Fibroblast of villous mesenchyme (primary cell): ENCODE data around the gene CYP27C1. TPM values are rescaled to one million over a fixed set of nuclear protein-coding genes. Genes with fewer than 3 reads are reported as not detected.
A peak's percentile ranks its signal among the peaks of the same experiment; 100 is the strongest.
"Not testable (repeated sequence)": the region's sequence is repeated elsewhere in the genome, so short reads cannot be mapped to it uniquely, and the experiment has no call there.

Source experiments
- DNase-seq: peaks from one replicate; pipeline ENCODE4 v3.0.0-alpha.2; 2010; ENCODE audit warnings: low read depth
- H3K4me3 ChIP-seq: 2 replicates; pipeline ENCODE4 v1.5.1; 2011; ENCODE audit warnings: low read depth, mild to moderate bottlenecking, low read length
- total RNA-seq: library from RNA; depleted of rRNA; stranded (reverse); fragments of >200 nt; gene quantifications from 2 replicates; pipeline ENCODE4 v1.2.3, GENCODE V29; 2012
- TF ChIP-seq, protein P1 (sequence below): IDR thresholded peaks from 2 replicates; pipeline ENCODE4 v1.5.1; 2012; ENCODE audit warnings: low read depth, mild to moderate bottlenecking, low read length; ENCODE audit not compliant: insufficient read depth

The CYP27C1 gene
- total RNA-seq, 1 donor = under 0.01 TPM

DNA sequence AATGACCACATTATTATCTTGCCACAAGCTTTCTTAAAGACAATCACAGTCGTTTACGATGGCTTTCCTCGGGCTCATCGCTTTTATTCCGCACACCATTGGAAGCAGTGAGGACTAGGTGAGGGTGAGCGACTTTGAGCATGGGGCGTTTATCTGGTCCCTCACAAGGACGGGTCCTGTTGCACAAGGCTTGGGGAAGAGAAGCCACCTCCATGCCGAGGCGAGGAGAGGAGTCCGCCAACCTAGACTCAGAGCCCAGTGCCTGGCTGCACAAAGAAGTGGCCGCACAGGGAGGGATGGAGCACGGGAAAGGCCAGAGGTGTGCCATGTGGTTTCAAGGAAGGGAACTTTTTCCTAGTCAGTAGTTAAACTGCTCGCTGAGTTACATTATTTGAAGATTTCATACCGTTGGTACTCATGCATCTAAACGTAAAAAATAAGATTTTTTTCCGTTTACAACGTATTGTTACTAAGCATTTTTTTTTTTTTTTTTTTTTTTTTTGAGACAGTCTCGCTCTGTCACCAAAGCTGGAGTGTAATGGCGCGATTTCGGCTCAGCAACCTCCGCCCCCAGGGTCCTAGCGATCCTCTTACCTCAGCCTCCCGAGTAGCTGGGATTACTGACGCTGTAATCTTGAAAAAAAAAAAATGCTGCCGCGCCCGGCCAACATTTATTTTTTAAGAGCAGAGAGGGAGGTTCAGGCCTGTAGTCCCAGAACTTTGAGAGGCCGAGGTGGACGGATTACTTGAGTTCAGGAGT is 849 bp upstream of the CYP27C1 start:
- no peak for DNase-seq
- TF ChIP-seq, protein P1, sequence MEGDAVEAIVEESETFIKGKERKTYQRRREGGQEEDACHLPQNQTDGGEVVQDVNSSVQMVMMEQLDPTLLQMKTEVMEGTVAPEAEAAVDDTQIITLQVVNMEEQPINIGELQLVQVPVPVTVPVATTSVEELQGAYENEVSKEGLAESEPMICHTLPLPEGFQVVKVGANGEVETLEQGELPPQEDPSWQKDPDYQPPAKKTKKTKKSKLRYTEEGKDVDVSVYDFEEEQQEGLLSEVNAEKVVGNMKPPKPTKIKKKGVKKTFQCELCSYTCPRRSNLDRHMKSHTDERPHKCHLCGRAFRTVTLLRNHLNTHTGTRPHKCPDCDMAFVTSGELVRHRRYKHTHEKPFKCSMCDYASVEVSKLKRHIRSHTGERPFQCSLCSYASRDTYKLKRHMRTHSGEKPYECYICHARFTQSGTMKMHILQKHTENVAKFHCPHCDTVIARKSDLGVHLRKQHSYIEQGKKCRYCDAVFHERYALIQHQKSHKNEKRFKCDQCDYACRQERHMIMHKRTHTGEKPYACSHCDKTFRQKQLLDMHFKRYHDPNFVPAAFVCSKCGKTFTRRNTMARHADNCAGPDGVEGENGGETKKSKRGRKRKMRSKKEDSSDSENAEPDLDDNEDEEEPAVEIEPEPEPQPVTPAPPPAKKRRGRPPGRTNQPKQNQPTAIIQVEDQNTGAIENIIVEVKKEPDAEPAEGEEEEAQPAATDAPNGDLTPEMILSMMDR = no peak
- H3K4me3 ChIP-seq = no peak overlapping the region

DNA sequence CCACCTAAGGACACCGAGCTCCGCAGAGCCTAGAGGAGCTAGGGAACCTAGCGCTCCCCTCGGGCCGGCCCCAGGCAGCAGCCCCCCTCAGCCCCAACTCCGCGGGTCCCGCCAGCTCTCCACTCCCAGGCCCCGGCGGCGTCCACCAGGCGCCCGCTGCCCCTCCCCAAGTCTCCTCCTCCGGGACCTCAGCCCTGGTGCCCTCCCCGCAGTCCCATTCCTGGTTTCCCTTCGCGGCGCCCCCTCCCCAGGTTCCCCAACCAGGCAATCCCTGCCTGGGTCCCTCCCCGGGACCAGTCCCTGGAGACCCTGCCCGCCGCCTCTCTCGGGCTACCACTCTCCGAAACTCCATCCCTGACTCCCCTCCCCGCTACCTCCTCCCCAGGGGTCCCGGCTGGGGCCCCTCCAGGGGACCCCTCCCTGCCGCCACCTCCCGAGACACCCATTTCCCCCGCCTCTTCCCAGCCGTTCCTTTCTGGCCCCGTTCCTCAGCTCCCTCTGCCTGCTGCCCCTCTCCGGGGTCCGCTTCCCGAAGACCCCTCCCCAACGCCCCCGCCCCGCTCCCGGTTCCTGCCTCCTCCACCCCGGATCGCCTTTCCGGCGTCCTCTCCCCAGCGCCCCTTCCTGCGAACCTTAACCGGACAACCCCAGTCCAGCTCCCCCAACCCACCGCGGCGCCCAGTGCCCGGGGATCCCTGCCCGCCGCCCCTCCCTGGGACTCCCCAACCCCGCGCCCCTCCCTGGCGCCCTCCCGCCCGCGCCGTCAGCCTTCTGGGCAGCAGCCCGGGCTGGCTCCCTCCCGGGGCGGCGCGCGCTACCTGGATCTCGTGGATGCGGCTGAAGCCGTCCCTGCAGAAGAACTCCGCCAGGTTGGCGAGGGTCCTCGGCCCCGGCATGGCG is 678 bp downstream of the CYP27C1 start:
- DNase-seq = no peak
- TF ChIP-seq, protein P1 = no peak
- peak overlapping the region; percentile 51 for H3K4me3 ChIP-seq

DNA sequence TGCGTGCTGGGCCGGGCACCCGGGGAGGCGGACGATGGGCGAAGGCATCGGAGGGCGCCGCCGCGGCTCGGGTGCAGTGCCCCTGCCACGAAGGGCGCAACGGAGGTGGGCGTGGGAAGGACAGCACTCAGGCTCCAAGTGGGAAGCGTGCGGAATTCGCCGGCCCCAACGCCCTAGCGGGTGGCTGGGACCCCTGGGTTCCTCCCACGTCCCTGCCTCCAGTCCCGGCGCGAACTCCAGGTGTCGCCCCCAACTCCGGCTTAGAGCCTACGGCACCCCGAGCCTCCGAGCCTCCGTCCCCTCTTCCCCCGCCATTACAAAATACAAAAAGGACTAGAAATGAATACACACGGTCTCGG is 1.3 kb downstream of the CYP27C1 start:
- DNase-seq = no peak

DNA sequence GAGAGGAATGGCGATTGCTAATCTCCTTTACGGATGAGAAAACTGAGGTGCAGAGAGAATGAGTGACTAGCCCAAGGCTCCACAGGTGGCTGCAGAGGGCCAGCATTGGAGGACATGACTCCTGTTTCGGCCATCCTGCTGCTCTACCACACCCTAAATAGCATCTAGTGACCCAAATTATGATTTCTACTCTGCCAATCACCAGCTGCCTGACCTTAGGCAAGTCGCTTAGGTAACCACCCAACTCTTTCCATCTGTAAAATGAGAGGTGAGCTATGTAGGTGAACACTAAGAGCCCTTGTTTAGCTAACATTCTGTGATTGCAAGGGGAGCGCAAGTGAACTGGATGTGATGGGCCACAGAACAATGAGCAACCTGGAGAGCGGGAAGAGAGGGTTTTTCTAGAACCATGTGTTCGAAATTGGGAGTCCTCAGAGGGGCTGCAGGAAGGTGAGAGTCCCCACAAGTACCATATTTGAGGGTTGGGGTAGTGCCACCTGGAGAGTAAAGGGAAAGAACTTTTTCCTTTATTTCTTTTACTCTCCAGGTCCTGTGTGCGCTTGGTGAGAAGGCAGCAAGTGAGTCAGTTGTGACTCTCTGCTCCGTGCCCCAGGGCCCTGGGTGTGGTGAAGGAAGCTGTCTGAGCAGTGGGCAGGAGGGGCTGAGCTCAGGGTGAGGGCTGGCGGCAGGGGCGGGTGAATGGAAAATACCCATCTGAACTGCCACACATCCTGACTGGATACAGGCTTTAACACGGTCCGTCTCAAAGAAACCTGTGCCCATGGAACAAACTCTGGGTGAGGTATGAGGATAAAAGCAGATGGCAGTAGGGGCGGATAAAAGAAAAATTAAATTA is 2.4 kb downstream of the CYP27C1 start:
- TF ChIP-seq, protein P1 = no peak
- DNase-seq = no peak

More for the DNA sequence above, 1.3 kb downstream of the CYP27C1 start:
- TF ChIP-seq, protein P1 = no peak
- H3K4me3 ChIP-seq = peak overlapping the region; percentile 51

DNA sequence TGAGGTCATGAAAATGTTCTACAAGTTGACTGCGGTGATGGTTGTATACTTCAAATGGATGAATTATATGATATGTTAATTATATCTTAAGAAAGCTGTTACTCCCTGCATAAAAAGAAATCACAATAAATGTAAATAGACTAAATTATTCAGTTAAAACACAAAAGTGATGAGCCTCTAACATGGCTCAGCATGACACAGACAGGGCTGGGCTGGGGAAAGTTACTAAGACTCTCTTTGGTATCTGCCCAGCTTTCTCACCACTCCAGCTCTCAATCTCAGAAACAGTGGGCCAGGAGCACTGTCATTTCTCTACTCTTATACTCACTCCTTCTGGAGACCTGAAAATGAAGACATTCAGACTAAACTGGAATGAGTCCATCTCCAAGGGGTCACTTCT is 3.5 kb downstream of the CYP27C1 start:
- H3K4me3 ChIP-seq = no peak overlapping the region
- DNase-seq = no peak
- TF ChIP-seq, protein P1 = no peak

More for the DNA sequence above, 2.4 kb downstream of the CYP27C1 start:
- no peak overlapping the region for H3K4me3 ChIP-seq

DNA sequence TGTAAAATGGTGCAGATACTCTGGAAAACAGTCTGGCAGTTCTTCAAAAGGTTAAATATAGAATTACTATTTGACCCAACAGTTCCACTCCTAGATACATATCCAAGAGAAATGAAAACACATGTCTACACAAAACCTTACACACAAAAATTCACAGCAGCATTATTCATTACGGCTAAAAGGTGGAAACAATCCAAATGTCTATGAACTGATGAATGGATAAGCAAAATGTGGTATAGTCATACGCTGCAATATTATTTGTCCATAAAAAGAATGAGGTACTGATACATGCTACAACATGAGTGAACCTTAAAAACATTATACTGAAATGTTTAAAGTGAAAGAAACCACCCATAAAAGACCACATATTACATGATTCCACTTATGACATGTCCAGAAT is 4.0 kb downstream of the CYP27C1 start:
- DNase-seq = no peak
- H3K4me3 ChIP-seq = no peak overlapping the region
- TF ChIP-seq, protein P1 = no peak

DNA sequence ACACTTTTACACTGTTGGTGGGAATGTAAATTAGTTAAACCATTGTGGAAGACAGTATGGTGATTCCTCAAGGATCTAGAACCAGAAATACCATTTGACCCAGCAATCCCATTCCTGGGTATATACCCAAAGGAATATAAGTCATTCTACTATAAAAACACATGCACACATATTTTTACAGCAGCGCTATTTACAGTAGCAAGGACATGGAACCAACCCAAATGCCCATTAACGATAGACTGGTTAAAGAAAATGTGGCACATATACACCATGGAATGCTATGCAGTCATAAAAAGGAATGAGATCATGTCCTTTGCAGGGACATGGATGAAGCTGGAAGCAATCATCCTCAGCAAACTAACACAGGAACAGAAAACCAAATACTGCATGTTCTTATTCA is 5.9 kb downstream of the CYP27C1 start:
- not testable (repeated sequence) for DNase-seq, H3K4me3 ChIP-seq
